NCI-H146 treated with DMSO at 0.1 percent for 48 hours (cell line): ENCODE data around the gene SPATA9.

ENCODE experiments used
- DNase-seq: peaks from one replicate; lab custom pipeline; 2025; ENCODE audit not compliant: unreplicated experiment; lab: John Stamatoyannopoulos, UW

SPATA9 gene, protein sequence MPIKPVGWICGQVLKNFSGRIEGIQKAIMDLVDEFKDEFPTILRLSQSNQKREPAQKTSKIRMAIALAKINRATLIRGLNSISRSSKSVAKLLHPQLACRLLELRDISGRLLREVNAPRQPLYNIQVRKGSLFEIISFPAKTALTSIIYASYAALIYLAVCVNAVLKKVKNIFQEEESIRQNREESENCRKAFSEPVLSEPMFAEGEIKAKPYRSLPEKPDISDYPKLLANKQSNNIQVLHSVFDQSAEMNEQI

GRCh38 chr5:95682891-95683290 lies at the start of gene SPATA9:
TSS of gene SPATA9 (minus strand) at chr5:95682991. CDS start at chr5:95682854, 137 bp downstream.
- no peak for DNase-seq

DNA sequence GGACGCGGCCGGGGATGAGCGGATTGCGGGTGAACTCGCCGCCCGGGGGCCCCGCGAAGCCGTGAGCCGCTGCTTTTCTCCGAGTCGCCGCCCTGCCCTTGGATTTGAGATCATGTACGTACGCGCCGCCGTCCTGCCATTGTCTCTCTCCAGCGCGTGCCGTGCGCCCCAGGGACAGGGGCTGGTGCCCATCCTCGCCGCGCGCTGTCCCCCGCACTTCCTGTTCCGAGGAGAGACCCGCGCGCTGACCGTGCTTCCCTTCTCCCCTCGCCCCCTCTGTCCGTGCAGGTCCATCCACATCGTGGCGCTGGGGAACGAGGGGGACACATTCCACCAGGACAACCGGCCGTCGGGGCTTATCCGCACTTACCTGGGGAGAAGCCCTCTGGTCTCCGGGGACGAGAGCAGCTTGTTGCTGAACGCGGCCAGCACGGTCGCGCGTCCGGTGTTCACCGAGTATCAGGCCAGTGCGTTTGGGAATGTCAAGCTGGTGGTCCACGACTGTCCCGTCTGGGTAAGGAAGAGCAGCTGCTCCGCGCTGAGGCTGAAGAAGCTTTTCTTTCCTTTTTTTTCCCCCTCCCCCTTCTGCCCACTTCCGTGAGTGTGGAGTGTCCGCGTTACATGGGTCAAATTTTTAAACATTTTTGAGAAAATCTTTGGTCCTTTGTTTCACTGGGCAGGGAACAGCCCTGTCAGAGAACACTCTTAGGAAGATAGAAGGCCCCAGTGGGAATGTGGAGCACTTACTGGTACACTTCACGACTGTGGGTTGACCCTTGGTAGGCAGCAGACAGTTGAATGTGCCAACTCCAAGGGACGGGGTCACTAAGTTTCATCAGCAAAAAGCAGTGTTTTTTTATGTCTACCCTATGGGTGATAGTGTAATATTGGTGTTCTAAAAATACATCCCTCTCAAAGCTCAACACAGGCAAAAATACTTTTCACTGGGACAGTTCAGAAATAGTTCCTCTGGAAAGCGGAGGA lies 49.1 kb upstream of the SPATA9 start:
- no peak for DNase-seq

DNA sequence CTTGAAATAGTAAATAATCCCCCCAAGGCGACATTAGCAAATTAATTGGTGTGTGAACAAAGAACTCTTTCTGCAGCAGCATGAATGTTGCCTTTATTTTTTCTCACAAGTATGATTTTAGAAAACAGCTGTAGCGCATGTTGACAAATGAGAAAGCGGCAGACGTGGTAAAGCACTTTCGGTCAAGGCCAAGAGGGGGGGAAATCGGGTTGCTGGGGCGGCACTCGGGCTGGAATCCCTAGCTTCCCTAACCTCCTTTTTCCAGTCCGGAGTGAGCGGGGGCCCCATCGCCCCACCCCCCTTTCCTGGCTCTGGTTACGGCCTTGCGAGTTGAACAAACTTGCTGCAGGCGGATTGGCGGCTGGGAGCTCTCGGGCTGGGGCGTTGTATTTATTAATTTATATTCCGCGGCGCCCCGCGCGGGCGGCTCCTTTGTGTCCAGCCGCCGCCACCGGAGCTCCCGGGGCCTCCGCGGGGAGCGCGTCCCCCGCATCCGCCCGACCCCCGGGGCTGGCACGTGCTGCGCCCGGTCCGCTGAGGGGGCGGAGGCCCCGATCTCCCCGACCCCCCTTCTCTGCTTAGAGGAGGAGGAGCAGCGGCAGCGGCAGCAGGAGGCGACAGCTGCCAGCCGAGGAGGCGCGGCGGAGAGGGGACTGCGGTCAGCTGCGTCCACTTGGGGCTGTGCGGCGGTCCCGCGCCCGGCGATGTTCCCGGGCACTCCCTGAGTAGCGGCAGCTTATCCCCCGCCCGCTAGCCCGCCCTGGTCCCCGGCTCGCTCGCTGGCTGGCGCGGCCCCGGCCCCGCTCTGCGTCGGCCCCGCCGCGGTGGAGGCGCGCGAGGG lies 48.2 kb upstream of the SPATA9 start, which contains the start of gene RHOBTB3:
TSS of gene RHOBTB3 (plus strand) at position 607 of the 841 bp plus-strand sequence. CDS start 347 bp downstream, outside the sequence.
- DNase-seq, result peak; percentile 62

DNA sequence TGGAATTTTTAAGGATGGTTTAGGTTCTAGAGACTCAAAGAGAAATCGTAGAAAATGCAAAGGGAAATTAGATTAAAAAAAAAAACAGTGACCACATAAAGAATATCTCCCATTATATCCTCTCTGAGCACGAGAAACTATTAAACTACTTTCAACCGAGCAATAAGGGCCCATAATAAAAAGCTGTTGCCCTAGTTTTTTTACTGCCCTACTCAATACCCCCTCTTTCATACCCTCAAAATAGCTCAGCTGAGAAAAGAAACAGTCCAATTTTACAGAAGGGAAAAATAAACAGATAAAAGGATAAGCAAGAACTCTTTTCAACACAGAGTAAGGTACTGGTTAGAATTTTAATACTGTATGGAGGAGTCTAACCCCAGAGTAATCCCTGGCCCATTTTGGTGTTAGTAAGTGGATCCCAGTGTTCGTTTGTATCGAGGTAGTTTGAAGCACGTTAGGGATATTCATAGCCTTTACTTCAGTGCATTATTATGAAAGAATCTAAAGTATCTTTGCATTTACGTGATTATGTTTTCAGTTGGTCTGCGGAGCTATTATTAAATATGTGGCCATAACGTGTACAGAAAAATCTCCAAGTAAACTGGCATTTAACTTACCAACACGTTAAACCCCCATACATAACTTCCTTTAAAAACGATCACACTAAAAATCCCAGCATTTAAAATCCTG lies 47.4 kb upstream of the SPATA9 start:
- no peak for DNase-seq

DNA sequence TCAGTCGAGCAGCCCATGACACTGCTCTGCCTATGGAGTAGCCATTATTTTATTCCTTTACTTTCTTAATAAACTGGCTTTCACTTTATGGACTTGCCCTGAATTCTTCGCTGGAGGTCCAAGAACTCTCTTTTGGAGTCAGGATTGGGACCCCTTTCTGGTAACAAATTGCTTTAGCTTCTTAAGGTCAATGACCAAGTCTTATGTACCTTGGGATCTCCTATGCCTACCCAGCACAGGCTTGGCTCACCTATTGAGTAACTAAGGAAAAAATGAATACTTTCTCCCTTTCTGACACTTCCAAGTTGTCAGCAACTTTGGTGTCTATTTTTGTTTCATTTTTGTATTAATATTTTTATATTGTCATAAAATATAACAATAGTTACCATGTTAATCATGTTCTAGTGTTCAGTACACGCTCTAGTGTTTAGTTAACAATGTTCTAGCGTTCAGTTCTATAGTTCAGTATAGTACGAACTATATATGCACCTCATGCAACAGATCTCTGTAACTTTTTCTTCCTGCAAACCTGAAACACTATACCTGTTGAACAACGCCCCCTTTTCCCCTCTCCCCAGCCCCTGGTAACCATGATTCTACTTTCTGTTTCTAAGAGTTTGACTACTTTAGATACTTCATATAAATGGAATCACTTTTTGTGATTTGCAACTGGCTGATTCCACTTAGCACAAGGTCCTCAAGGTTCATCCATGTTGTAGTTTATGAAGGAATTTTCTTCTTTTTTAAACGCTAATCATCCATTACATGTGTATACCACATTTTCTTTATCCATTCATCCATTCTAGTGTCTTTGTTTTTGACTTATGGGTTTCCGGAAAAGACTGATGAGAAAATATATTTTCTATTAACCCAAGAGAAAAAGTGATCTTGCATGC lies 46.6 kb upstream of the SPATA9 start:
- DNase-seq, result no peak

DNA sequence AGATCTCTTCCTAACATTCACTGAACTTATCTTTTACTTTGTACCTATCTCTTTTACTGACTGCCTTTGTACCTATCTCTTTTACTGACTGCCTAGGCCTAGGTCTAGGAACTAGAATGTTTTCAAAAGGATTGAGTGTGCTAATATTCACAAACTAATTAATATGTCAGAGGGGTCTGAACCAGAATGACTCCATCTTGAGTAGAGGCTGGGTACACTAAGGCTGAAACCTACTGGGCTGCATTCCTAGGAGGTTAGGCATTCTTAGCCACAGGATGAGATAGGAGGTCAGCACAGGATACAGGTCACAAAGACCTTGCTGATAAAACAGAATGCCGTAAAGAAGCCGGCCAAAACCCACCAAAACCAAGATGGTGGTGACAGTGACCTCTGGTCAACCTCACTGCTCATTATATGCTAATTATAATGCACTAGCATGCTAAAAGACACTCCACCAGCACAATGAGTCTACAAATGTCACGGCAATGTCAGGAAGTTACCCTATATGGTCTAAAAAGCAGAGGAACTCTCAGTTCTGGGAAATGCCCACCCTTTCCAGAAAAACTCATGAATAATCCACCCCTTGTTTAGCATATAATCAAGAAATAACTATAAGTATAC lies 45.8 kb upstream of the SPATA9 start:
- DNase-seq, result no peak

DNA sequence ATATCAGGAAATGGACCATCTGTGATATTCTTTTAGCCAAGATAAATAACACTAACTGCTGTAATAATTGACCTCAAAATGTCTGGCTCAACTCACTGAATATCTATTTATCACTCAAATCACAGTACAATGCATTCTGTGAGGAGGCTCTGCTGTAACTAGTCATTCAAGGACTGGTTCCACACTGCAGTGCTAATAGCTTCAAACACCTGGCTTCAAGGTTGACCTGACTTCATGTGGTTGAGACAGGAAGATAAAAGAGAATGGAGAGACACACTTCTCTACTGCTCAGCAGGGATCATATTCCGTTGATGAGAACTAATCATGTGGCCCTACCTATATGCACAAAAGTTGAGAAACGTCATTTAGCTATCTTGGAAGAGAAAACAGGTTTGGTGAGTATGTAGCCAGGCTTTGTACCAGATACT lies 45.0 kb upstream of the SPATA9 start:
- peak; percentile 77 for DNase-seq

- no peak for DNase-seq
These were observed 44.3 kb upstream of the SPATA9 start for GRCh38 chr5:95726811-95727763.

GRCh38 chr5:95725937-95726810 lies 43.4 kb upstream of the SPATA9 start:
- DNase-seq, result no peak

GRCh38 chr5:95725071-95725820 lies 42.5 kb upstream of the SPATA9 start:
- no peak for DNase-seq

DNA sequence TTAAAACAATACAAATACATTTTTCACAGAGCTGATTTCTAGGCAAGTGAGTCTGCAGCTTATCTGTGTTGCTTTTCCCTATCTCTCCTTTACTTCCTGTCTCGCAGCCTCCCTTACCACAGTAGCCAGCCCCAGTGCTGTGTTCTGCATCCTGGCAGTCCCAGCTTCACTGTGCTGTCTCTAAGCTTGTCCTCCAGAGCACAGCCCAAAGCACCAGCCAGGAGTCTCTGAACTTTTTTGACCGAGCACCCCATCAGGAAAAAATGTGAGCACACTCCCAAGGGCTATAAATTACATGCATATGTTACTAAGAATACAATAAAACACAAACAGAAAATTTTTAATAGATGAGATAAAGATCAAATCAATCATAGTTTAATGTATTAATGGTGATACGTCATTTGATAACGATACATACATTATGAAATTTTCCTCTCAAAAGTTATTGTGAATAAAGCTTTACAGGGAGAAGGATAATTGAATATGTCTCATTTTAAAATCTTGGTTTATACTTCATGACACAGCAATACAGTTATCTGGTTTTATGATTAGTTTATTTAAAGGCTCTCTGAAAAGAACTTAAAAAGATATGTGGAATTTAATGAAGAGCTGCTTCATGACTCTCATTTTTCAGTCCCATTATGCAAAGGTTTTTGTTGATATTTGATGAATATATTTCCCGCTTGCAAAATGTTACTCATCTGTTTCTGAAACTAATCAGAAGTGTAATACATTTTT lies 41.0 kb upstream of the SPATA9 start:
- DNase-seq, result no peak

- DNase-seq, result no peak
These were observed 38.9 kb upstream of the SPATA9 start for GRCh38 chr5:95721582-95722295.

- no peak for DNase-seq
These were observed 37.4 kb upstream of the SPATA9 start for GRCh38 chr5:95720094-95720786.

GRCh38 chr5:95718738-95719137 lies 35.9 kb upstream of the SPATA9 start:
- no peak for DNase-seq
